ENCODE measurements around the gene MED13L.

Gene MED13L

GRCh38 chr12:116245189-116245588, 32.3 kb downstream of the MED13L start:
- no peak for TF ChIP-seq BACH2 (CRISPR knock-in tag; IDR thresholded peaks at IDR 0.05; ENCODE audit: borderline replicate concordance)
- TF ChIP-seq CREB5 (CRISPR knock-in tag; IDR thresholded peaks at IDR 0.05; ENCODE audit: low read depth): no peak
- TF ChIP-seq SNAI2 (CRISPR knock-in tag; IDR thresholded peaks at IDR 0.05): no peak
- no peak for TF ChIP-seq GLIS3 (CRISPR knock-in tag; IDR thresholded peaks at IDR 0.05)
- no peak for TF ChIP-seq CSDC2 (CRISPR knock-in tag; IDR thresholded peaks at IDR 0.05)
- TF ChIP-seq CSRNP3 (CRISPR knock-in tag; IDR thresholded peaks at IDR 0.05): no peak
- no peak for TF ChIP-seq RARB (CRISPR knock-in tag; IDR thresholded peaks at IDR 0.05)
- no peak for TF ChIP-seq ARNTL (CRISPR knock-in tag; IDR thresholded peaks at IDR 0.05; ENCODE audit: borderline replicate concordance, low read depth)
- TF ChIP-seq PPARA (CRISPR knock-in tag; IDR thresholded peaks at IDR 0.05; ENCODE audit: borderline replicate concordance): no peak
- TF ChIP-seq TSHZ2 (CRISPR knock-in tag; IDR thresholded peaks at IDR 0.05): no peak
- no peak for TF ChIP-seq ZNF565 (CRISPR knock-in tag; conservative IDR thresholded peaks at IDR 0.05; ENCODE audit: low read depth)
- no peak for TF ChIP-seq POU6F1 (CRISPR knock-in tag; IDR thresholded peaks at IDR 0.05; ENCODE audit: borderline replicate concordance, low read depth)
- TF ChIP-seq ZNF70 (CRISPR knock-in tag; IDR thresholded peaks at IDR 0.05): no peak
- no peak for TF ChIP-seq ZNF8 (CRISPR knock-in tag; IDR thresholded peaks at IDR 0.05)
- no peak for TF ChIP-seq ISL1 (CRISPR knock-in tag; IDR thresholded peaks at IDR 0.05)
- no peak for ATAC-seq

GRCh38 chr12:116244474-116245090, 32.9 kb downstream of the MED13L start:
- ATAC-seq: no peak

More at GRCh38 chr12:116244474-116245090, 32.9 kb downstream of the MED13L start:
- TF ChIP-seq ZNF565 (CRISPR knock-in tag; conservative IDR thresholded peaks at IDR 0.05; ENCODE audit: low read depth) (no peak), PATZ1 (CRISPR knock-in tag; IDR thresholded peaks at IDR 0.05; ENCODE audit: borderline replicate concordance) (no peak), TCF4 (CRISPR knock-in tag; IDR thresholded peaks at IDR 0.05; ENCODE audit: borderline replicate concordance) (no peak), ZNF8 (CRISPR knock-in tag; IDR thresholded peaks at IDR 0.05) (no peak), ZNF70 (CRISPR knock-in tag; IDR thresholded peaks at IDR 0.05) (no peak), POU6F1 (CRISPR knock-in tag; IDR thresholded peaks at IDR 0.05; ENCODE audit: borderline replicate concordance, low read depth) (no peak), CSRNP3 (CRISPR knock-in tag; IDR thresholded peaks at IDR 0.05) (no peak), PPARA (CRISPR knock-in tag; IDR thresholded peaks at IDR 0.05; ENCODE audit: borderline replicate concordance) (no peak), SNAI2 (CRISPR knock-in tag; IDR thresholded peaks at IDR 0.05) (no peak), RARB (CRISPR knock-in tag; IDR thresholded peaks at IDR 0.05) (no peak), OSR1 (CRISPR knock-in tag; IDR thresholded peaks at IDR 0.05) (no peak), ZC3H10 (CRISPR knock-in tag; IDR thresholded peaks at IDR 0.05) (no peak), ISL1 (CRISPR knock-in tag; IDR thresholded peaks at IDR 0.05) (no peak), BACH2 (CRISPR knock-in tag; IDR thresholded peaks at IDR 0.05; ENCODE audit: borderline replicate concordance) (no peak), CREB5 (CRISPR knock-in tag; IDR thresholded peaks at IDR 0.05; ENCODE audit: low read depth) (no peak), TSHZ2 (CRISPR knock-in tag; IDR thresholded peaks at IDR 0.05) (no peak), ZFP30 (CRISPR knock-in tag; IDR thresholded peaks at IDR 0.05) (no peak), ARNTL (CRISPR knock-in tag; IDR thresholded peaks at IDR 0.05; ENCODE audit: borderline replicate concordance, low read depth) (no peak)
